HL-60 (cell line): ENCODE measurements around the gene DHCR24.

Experiments used
- DNase-seq, 2 experiments: peaks; one replicate each; pipeline ENCODE4 v3.0.0-alpha.2; 2010 to 2020; ENCODE audit warnings: low read depth in 1 of 2, low spot score in 1 of 2
- H3K27ac ChIP-seq: fragments of 250-450 bp; sonication (Bioruptor Pico); replicated peaks from 2 replicates; pipeline ENCODE4 v1.5.1; 2020; ENCODE audit warnings: mild to moderate bottlenecking, moderate library complexity
- H3K27me3 ChIP-seq: fragments of 250-450 bp; sonication (Bioruptor Pico); 2 replicates; pipeline ENCODE4 v1.5.1; 2021; ENCODE audit warnings: mild to moderate bottlenecking, moderate library complexity; ENCODE audit not compliant: insufficient read depth, poor library complexity, severe bottlenecking
- H3K4me3 ChIP-seq: replicated peaks from 2 replicates; pipeline ENCODE4 v1.5.1; 2011; ENCODE audit warnings: mild to moderate bottlenecking, control low read depth, low read length; ENCODE audit not compliant: insufficient read depth
- GABPA ChIP-seq: IDR thresholded peaks from 2 replicates; pipeline ENCODE4 v1.6.1; 2012; ENCODE audit warnings: low read depth
- POLR2AphosphoS5 ChIP-seq: IDR thresholded peaks from 2 replicates; pipeline ENCODE4 v1.6.1; 2012; ENCODE audit warnings: low read depth
- SPI1 ChIP-seq: IDR thresholded peaks from 2 replicates; pipeline ENCODE4 v1.6.1; 2012; ENCODE audit warnings: low read depth, mild to moderate bottlenecking, borderline replicate concordance
- TF ChIP-seq, protein P1 (sequence below): IDR thresholded peaks from one replicate; pipeline ENCODE4 v1.5.1; 2011; ENCODE audit warnings: low read length, control low read depth, inconsistent platforms; ENCODE audit not compliant: insufficient read depth
- TF ChIP-seq, protein P2 (sequence below): IDR thresholded peaks from 2 replicates; pipeline ENCODE4 v1.6.1; 2012; ENCODE audit warnings: low read depth; ENCODE audit not compliant: insufficient replicate concordance

The DHCR24 gene

DNA sequence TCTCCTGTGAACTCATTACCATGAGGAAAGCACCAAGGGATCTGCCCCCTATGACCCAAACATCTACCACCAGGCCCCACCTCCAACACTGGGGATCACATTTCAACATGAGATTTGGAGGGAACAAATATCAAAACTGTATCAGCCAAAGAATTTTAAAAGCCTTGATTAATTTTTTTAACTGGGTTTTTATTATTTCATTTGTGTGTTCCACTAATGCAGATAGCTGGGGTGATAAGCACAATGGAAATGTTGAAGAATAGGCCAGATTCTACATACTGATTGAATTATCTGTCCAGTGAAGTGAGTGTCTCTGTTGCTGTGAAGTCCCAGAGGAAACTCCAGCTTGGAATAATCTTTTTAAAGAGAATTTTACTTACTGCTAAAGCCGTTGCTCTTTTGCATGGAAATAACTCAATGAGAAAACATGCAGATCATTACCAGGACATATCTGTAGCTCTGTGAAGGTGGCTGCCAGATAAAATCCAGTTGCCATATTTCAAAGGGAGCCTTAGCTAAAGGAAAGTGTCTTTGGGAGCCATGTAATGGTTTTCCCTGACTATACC, 44.4 kb upstream of the DHCR24 start:
- no peak overlapping the region for H3K27ac ChIP-seq
- H3K27me3 ChIP-seq = no peaks in the 10 kb centered on the region
- no peak for DNase-seq
- TF ChIP-seq, protein P1, sequence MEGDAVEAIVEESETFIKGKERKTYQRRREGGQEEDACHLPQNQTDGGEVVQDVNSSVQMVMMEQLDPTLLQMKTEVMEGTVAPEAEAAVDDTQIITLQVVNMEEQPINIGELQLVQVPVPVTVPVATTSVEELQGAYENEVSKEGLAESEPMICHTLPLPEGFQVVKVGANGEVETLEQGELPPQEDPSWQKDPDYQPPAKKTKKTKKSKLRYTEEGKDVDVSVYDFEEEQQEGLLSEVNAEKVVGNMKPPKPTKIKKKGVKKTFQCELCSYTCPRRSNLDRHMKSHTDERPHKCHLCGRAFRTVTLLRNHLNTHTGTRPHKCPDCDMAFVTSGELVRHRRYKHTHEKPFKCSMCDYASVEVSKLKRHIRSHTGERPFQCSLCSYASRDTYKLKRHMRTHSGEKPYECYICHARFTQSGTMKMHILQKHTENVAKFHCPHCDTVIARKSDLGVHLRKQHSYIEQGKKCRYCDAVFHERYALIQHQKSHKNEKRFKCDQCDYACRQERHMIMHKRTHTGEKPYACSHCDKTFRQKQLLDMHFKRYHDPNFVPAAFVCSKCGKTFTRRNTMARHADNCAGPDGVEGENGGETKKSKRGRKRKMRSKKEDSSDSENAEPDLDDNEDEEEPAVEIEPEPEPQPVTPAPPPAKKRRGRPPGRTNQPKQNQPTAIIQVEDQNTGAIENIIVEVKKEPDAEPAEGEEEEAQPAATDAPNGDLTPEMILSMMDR = no peak
- TF ChIP-seq POLR2AphosphoS5 (no peak), SPI1 (no peak), GABPA (no peak)
- TF ChIP-seq, protein P2, sequence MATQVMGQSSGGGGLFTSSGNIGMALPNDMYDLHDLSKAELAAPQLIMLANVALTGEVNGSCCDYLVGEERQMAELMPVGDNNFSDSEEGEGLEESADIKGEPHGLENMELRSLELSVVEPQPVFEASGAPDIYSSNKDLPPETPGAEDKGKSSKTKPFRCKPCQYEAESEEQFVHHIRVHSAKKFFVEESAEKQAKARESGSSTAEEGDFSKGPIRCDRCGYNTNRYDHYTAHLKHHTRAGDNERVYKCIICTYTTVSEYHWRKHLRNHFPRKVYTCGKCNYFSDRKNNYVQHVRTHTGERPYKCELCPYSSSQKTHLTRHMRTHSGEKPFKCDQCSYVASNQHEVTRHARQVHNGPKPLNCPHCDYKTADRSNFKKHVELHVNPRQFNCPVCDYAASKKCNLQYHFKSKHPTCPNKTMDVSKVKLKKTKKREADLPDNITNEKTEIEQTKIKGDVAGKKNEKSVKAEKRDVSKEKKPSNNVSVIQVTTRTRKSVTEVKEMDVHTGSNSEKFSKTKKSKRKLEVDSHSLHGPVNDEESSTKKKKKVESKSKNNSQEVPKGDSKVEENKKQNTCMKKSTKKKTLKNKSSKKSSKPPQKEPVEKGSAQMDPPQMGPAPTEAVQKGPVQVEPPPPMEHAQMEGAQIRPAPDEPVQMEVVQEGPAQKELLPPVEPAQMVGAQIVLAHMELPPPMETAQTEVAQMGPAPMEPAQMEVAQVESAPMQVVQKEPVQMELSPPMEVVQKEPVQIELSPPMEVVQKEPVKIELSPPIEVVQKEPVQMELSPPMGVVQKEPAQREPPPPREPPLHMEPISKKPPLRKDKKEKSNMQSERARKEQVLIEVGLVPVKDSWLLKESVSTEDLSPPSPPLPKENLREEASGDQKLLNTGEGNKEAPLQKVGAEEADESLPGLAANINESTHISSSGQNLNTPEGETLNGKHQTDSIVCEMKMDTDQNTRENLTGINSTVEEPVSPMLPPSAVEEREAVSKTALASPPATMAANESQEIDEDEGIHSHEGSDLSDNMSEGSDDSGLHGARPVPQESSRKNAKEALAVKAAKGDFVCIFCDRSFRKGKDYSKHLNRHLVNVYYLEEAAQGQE = no peak
- no peak overlapping the region for H3K4me3 ChIP-seq

DNA sequence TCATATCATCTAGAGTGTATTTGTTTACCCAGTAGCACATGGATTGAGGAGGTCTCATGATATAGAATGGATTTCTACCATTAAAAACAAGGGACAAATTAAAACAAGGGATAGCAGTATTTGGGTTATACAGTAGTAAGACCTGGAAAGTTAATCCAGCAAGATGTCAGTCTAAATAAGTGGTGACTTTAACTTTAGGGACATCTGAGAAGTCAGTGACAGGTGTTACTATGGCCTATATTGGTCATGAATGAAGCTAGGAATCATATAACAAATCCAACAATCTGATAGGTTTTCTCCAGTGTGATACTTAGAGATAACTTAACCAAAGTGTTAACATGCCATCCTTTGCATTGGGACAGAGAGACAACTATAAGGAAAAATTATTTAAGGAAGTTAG, 42.7 kb upstream of the DHCR24 start:
- TF ChIP-seq SPI1 = no peak
- TF ChIP-seq, protein P1 = no peak
- TF ChIP-seq GABPA = no peak
- TF ChIP-seq, protein P2 = no peak
- no peak for TF ChIP-seq POLR2AphosphoS5
- Histone ChIP-seq H3K27ac (no peak overlapping the region), H3K27me3 (no peaks in the 10 kb centered on the region), H3K4me3 (no peak overlapping the region)
- no peak for DNase-seq

DNA sequence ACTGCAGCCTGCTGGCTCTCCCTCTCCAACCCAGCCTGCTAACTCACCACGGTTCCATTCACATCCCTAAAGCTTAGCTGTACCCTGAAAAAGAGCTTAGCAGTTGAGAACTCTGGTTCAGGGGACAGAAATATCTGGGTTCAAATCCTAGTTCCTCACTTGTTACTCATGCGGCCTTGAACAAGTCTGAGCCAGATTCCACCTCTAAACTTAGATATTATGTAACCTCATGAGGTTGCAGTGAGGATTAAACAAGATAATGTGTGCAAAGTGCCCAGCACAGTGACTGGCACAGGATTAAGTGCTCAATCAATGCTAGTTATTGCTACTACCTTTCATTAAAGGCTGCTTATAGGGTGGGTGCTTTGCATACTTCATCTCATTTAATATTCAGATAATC, 41.3 kb upstream of the DHCR24 start:
- Histone ChIP-seq H3K4me3 (no peak overlapping the region), H3K27me3 (no peaks in the 10 kb centered on the region), H3K27ac (no peak overlapping the region)
- no peak for DNase-seq
- TF ChIP-seq SPI1 (no peak), GABPA (no peak)
- TF ChIP-seq, protein P2 = no peak
